ENCODE results near the gene NF2. TPM values are rescaled to one million over a fixed set of nuclear protein-coding genes. Genes with fewer than 3 reads are reported as not detected.
"Not testable (repeated sequence)": the region's sequence is repeated elsewhere in the genome, so short reads cannot be mapped to it uniquely, and the experiment has no call there.

NF2 gene
- 10 to 100 TPM; 18.4 to 25.5 (median 21.4) TPM for polyA plus RNA-seq (ENCODE audit: insufficient read length in 10 of 10)
- long read RNA-seq, donor 1, full-length matches to known transcripts, result 3 of 3 reads
- long read RNA-seq, donor 1, partial matches to known transcripts, result 0 of 3 reads
- long read RNA-seq, donor 1, other reads (novel, unspliced or antisense), result 0 of 3 reads
- long read RNA-seq, donor 2, partial matches to known transcripts, result 0 of 1 reads
- long read RNA-seq, donor 2, other reads (novel, unspliced or antisense), result 0 of 1 reads
- long read RNA-seq, donor 3, result 0 reads
- long read RNA-seq, donor 4, partial matches to known transcripts, result 0 of 2 reads
- long read RNA-seq, donor 4, other reads (novel, unspliced or antisense), result 0 of 2 reads
- long read RNA-seq, donor 5, partial matches to known transcripts, result 0 of 1 reads
- long read RNA-seq, donor 5, other reads (novel, unspliced or antisense), result 0 of 1 reads
- long read RNA-seq, donor 6, partial matches to known transcripts, result 0 of 1 reads
- long read RNA-seq, donor 6, other reads (novel, unspliced or antisense), result 0 of 1 reads
- long read RNA-seq, donor 7, result 0 reads
- long read RNA-seq, donor 8, result 0 reads
- long read RNA-seq, donor 9, full-length matches to known transcripts, result 1 of 1 reads
- long read RNA-seq, donor 9, partial matches to known transcripts, result 0 of 1 reads
- long read RNA-seq, donor 9, other reads (novel, unspliced or antisense), result 0 of 1 reads

- peak; percentile 99 to 100 (median 100) for DNase-seq
These were observed at the start of gene NF2 for GRCh38 chr22:29603358-29604075. TSS of gene NF2 (plus strand) at chr22:29603633. CDS start at chr22:29603999, 366 bp downstream.

- peak; percentile 21 to 68 (median 46) for DNase-seq
These were observed 48.3 kb upstream of the NF2 start for GRCh38 chr22:29555065-29555644.

- DNase-seq, result no peak
These were observed 44.4 kb upstream of the NF2 start for GRCh38 chr22:29559030-29559429.

GRCh38 chr22:29559853-29560252 lies 43.6 kb upstream of the NF2 start:
- no peak for DNase-seq

GRCh38 chr22:29563652-29564460 lies 39.6 kb upstream of the NF2 start:
- DNase-seq, result no peak

- DNase-seq, result not testable (repeated sequence)
These were observed 36.9 kb upstream of the NF2 start for GRCh38 chr22:29566513-29566912.

GRCh38 chr22:29567338-29567737 lies 36.1 kb upstream of the NF2 start:
- no peak for DNase-seq

GRCh38 chr22:29569011-29569678 lies 34.3 kb upstream of the NF2 start:
- no peak for DNase-seq

- no peak for DNase-seq
These were observed 33.0 kb upstream of the NF2 start for GRCh38 chr22:29570456-29570855.

GRCh38 chr22:29570912-29571549 lies 32.4 kb upstream of the NF2 start:
- no peak for DNase-seq

- DNase-seq, result no peak
These were observed 28.5 kb upstream of the NF2 start for GRCh38 chr22:29574762-29575450.

- no peak for DNase-seq
These were observed 24.8 kb upstream of the NF2 start for GRCh38 chr22:29578462-29579200.

GRCh38 chr22:29580200-29580810 lies 23.1 kb upstream of the NF2 start:
- DNase-seq, result no peak

- no peak for DNase-seq
These were observed 21.6 kb upstream of the NF2 start for GRCh38 chr22:29581799-29582198.

GRCh38 chr22:29584975-29585374 lies 18.5 kb upstream of the NF2 start:
- no peak for DNase-seq

GRCh38 chr22:29586193-29586705 lies 17.2 kb upstream of the NF2 start:
- DNase-seq, result not testable (repeated sequence)

- peak in 1 of 3 donors; percentile 35 for DNase-seq
These were observed 15.3 kb upstream of the NF2 start for GRCh38 chr22:29587938-29588699.
